GM18861 (cell line): ENCODE measurements around the gene RBM20.
A peak's percentile ranks its signal among the peaks of the same experiment; 100 is the strongest.

Source experiments
- ATAC-seq: cut with Tn5 transposase; IDR thresholded peaks from one replicate; pipeline ENCODE4 v1.9.1; 2021; ENCODE audit not compliant: unreplicated experiment

Gene RBM20

DNA sequence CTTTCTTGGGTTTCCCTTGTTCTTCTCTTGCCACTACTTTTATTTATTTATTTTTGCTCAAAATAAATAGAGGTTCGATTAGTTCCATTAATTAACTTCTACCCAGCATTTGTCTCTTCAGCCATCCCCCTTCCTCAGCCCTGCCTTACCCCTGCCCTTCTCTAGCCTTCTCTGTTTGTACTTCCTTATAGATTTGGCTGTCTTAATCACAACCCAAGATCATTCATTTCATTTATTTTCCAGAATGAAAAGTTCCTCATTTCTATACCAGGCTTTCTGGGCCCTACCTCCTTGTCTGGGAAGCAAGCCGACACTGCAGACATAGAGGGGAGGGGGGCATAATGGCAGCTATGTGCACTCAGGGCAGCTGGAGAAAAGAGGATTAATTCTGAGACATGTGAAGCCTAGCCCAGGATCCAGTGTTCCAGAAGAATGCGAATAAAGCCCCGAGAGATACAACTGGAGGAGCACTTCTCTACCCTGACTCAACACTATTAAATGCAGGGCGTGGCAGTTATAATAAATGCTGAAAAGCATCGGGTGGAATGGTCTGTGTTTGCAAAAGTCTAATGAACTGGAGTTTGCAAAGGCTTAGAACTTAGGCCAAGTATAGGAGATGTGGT, 221.2 kb downstream of the RBM20 start:
- no peak for ATAC-seq

DNA sequence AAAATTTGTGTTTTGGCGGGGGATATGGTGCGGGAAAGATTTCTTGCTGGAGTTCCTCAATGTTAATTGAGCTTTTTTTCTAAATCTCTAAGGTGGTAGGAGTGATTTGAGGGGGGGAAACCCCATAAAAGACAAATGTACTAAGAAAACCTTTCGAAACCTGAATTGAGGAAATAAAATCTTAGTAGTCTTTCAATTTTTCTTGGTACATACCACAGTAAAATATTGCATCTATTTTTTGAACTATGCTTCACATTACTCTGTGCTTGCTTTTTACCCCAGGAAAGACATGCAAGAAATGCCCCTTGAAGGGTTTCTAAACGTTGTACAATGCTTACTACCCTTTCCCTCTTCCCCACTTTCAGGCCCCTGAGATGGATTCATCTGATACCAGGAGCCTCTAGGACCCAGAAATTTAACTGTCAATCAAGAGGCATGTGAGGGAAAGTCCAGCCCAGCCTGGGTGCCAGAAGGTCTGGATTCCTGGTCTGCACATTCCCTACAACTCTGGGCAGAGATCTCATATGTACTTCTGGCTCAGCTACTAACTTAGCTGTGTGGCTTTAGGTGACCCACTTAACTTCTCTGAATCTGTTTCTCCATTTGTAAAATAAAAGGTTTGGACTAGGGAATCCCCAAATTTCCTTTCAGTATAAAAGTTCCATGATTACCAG, 221.8 kb downstream of the RBM20 start:
- peak; percentile 22 for ATAC-seq

DNA sequence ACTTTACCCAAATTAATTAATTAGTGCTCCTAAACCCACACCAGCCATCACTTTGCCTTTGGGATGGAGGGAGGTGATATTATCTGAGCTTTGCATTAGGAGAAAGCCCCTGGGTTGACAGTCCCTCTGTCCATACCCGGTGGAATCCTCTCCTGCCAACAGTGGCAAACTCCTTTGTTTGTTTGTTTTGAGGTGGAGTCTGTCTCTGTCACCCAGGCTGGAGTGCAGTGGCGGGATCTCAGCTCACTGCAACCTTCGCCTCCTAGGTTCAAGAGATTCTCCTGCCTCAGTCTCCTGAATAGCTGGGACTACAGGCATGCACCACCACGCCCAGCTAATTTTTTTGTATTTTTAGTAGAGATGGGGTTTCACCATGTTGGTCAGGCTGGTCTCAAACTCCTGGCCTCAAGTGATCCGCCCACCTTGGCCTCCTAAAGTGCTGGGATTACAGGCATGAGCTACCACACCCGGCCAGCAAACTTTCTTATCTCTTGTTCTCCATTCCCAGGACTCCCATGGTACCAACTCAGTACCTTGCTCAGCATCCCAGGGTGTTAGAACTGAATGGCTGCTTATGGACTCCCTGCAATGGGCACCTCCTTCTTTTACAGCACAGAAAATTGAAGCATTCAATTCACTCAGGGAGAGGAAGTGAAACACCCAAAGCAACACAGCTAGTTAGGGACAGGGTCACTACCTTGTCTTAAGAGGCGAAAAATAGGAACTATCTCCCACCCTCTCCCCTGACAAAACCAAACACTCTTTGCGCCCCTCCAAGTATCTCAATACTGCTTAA, 223.1 kb downstream of the RBM20 start:
- peak; percentile 28 for ATAC-seq

DNA sequence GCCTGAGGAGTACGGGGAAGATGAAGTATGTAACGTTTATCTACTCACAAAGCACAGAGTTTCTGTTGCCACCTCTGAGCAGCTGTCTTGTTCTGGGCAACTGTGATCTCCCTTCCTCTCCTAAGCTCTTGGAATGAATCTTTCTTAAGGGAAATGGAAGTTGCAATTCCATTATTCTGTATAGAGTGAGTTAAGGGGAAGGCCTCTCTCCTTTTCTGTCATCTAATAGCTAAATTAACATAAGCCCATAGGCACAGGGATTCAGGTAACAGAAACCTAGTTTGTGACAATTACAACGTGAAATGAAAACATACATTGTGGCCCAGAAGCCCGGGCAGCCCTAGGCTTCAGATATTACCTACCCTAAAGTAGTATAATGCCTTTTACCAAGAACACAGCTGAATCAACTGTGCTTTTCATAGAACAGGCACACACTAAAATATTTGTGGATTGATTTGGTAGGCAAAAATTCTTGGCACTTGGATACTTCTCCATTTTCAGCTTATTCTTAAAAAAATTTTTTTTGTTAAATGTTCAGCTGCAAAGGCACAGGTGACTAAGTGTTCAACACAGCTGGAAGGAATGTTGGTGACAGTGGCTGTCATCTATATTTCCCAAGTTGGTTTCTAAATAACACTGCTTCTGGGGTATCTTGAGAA, 223.8 kb downstream of the RBM20 start:
- ATAC-seq, result no peak

DNA sequence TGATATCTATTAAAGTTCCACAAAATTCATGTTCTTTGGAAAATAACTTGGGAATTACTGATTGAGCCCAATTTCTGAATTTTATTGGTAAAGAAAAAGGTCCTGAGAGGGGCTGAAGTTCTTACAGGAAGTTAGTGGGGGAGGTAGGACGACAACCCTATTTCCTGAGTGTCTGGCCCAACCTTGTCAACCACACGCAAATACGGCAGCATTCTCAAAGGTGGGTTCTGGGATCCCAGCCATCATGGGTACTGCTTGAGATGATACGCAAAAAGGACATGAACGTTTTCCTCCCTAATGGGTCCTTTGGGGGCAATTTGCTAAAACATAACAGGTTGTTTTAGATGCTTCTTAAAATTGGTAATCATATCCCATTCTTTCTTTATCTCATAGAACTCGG, 224.8 kb downstream of the RBM20 start:
- no peak for ATAC-seq

DNA sequence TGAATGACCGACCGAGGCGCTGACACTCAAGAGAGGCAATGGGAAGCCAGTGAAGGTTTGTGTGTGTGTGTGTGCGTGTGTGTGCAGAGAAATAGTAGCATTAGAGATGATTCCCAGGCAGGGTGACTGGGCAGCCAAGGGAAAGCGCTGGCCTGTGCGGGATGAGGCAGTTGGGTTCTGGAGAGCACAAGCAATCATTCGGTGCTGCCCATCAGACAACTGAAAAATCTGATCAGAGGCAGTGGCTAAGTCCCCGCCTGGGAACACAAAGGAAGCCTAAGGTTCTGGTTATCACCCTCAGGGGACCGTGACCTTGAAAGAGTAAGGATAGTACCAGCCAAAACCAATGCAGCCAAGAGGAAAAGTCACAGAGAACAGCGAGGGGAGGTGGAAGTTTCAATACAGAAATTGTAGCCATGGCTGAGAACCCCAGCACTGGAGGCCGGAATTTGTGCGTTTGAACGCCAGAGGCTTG, 226.7 kb downstream of the RBM20 start:
- no peak for ATAC-seq

DNA sequence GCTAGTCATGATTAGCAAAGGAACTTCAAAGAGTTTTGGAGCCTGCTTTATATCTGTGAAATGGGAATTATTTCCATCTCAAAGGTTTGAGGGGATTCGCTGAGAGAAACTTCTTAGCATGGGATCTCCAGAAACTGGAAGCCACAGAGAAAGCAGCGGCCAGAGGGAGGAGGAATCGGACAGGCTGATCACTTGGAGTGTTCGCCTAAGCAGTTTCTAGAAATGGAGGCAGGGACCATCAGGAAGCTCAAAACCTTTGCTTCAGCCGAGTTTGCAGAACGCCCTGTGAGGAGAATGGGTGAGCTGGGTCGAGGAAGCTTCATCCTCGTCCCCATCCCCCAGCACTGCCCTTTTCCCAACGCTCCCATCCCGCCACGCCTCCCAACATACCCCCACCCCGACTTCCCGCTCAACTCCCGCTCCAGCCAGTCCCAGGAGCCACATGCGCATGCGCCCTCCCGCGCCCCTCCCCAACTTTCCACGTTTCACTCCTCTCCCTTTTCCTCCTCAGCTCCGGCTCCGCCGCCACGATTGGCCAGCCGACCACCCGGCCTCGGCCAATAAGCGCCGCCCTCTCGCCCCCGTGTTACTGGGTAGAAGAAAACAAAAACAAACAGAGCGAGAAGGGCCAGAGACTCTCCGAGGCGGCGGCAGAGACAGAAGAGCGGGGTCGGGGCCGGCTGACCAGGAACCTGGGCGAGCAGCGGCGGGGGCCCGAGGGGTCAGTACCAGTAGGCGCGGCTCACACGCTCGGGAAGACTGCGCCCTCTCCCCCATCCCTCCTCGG, 227.4 kb downstream of the RBM20 start, which contains the start of gene PDCD4:
PDCD4 (plus strand) TSS at position 631 of the 787 bp plus-strand sequence. CDS start 4,100 bp downstream, outside the sequence.
- ATAC-seq, result peak; percentile 67

DNA sequence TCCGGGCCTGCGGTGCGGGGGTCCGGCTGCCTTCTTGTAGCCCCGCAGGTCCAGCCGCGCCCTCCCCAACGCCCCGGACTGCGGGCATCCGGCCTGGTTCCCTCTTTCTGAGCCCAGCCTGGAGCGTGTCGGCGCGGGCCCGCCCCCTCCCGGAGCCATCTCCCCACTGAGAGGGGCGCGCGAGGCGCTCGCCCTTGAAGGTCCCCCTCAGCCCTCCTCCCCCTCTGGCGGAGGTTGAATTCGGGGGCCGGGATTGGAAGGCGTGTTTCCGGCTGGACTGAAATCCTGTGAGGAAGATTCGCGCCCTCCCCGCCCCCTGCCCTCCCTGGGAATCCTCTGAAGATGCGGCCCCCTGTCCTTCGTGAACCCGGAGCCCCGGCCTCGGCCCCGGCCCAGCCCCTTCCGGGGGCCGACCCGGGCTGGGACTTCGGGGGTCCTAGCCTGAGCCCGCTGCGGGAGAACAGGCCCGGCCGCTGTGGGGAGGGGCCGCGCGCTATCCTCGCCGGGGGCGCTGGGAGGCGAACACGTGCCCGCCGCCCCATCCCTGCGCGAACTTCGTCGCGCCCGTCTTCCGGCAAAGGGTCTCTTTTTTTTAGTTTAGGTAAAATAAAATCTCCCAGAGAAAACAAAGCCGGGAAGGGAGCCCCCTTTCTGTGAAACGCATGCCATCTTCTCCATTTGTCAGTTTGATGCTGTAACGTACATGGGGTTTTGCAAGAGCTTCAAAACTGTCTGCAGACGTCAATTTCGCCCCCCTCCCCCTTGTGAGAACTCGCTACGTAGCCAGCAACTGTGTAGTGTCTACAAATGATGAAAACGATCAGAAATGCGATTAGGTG, 228.2 kb downstream of the RBM20 start:
- ATAC-seq, result no peak

DNA sequence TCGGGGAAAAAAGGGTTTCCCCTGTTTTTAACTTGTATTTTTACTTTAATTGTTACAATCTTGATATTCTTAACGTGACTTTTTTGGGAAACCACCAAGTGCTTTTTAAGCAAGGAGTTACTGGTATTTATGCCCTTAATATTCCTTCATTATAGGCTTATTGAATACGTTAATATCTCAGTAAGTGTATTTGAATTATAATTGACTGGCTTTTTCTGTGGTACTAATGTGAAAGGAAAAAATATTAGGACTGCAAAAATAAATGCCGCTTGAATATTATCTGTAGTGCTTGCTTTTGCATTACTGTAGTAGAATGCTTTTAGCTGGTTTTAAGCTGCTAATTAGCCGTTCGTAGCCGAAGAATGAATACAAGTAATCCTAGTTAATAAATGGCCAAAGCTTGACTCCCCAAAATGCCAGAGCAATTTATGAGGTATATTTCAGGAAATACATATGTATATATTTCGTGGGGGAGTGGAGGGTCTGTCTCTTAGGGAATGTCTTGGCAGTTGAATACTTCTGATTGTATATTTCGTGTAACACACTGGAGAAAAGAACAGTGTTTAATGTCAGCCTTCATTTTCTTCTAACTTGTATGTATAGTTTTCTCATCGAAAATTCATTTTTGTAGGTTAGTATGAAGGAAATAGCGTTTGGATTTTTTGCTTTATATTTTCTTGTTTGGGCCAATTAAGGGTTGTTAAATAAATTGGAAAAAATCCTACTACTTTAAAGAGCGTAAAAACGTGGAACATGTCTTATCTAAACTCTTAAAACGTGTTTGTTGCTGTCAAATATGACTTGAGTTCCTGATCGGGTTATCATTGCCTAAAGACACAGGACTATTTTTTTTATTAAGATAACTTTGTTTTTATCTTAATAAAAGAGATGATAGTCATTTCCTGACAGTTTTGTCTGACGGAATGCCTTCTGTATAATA, 229.1 kb downstream of the RBM20 start:
- ATAC-seq, result no peak

DNA sequence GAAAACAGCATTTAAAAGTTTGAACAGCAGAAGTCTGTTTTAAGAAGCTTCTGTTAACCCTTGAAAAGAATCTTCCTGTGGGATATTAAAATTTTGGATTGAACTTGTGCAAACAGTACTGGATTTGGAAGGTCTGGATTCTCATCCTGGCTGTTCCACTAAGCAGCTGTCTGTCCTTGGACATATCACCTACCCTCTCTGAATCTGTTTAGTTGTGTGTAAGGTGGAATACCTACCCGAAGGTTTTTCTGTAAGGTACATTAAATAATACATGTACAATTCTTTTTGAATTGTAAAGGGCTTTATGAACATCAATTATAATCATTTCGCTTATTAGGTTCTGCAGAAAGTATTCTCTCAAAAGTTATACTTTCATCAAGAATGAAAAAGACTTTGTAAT, 229.8 kb downstream of the RBM20 start:
- ATAC-seq, result no peak

DNA sequence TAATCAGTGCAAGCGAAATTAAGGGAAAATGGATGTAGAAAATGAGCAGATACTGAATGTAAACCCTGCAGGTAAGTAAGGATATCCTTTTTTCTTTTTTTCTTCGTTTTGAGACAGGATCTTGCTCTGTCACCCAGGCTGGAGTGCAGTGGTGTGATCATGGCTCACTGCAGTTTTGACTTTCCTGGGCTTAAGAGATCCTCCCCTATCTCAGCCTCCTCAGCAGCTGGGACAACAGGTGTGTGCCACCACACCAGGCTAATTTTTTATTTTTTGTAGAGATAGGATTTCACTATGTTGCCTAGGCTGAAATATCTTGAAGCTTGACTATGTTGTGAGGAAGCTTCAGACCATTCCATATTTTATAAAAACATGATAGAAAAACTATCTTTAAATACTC, 231.9 kb downstream of the RBM20 start:
- ATAC-seq, result no peak

DNA sequence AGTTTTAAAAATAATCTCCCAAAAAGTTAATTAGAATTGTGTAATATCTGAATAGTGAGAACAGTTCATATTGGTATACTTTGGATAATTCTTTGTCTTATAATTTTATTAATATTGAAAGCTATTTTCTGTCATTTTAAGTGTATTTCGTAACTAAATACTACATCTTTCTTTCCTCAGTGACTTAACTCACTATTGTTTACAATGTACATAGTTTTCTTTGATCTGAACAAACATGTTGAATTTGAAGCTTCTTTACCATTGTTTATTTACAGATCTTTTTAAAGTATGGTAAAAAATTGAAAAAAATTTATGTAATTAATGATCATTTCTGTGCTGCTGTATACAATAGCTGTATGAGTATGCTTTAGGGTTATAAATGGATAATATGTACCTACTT, 232.7 kb downstream of the RBM20 start:
- no peak for ATAC-seq

DNA sequence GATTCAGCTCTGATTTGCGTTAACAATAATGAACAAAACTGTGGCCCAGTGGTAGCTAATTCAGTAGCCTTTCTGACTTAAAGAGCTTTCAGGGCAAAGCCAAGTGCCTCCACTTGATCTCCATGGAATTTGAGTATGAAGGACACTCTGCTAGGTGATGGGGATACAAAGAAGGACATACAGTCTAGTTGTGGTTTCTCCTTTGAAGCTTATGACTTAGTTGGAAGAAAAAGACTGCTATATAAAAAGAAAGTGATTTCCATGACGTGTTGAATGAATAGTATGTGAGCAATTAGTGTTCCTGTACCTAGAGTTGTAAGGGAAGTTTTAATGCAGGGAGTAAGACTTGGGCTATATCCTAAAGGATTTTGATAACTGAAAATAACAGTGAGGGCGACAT, 235.9 kb downstream of the RBM20 start:
- no peak for ATAC-seq

DNA sequence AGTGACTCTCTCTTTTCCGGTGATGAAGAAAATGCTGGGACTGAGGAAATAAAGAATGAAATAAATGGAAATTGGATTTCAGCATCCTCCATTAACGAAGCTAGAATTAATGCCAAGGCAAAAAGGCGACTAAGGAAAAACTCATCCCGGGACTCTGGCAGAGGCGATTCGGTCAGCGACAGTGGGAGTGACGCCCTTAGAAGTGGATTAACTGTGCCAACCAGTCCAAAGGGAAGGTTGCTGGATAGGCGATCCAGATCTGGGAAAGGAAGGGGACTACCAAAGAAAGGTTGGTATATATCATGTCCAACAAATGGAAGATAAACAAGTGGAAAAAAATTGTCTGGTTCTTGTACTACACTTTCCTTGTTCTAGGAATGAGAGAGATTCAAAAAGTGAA, 237.1 kb downstream of the RBM20 start:
- no peak for ATAC-seq

DNA sequence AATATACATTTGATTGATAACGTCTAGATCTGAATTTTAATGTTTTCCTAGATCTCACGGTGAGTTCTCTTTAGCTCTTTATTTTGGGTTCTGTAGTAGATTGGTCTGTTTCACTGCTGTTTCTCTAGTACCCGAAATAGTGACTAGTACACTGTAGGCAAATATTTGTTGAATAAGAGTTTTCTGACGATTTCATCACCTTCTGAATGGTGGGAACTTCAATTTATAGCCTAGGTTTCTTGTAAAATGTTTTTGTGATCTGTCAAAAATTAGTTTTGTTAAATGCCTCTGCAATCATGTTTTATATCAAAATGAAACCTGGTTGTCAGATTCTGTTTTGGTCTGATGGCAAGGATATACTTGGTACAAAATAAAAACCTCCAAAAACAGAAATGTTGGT, 237.8 kb downstream of the RBM20 start:
- no peak for ATAC-seq

DNA sequence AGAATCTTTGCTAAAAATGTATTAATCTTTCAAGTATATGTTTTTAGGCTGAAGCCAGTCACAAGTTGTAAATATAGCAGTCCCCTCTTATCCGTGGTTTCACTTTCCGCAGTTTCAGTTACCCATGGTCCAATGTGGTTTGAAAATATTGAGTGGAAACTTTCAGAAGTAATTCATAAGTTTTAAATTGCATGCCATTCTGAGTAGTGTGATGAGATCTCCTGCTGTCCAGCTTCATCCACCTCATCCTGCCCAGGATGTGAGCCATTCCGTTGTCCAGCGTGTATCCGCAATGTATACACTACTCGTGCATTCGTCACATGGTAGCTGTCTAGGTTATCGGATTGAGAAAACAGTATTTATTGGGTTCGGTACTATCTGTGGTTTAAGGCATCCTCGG, 239.8 kb downstream of the RBM20 start:
- ATAC-seq, result no peak

DNA sequence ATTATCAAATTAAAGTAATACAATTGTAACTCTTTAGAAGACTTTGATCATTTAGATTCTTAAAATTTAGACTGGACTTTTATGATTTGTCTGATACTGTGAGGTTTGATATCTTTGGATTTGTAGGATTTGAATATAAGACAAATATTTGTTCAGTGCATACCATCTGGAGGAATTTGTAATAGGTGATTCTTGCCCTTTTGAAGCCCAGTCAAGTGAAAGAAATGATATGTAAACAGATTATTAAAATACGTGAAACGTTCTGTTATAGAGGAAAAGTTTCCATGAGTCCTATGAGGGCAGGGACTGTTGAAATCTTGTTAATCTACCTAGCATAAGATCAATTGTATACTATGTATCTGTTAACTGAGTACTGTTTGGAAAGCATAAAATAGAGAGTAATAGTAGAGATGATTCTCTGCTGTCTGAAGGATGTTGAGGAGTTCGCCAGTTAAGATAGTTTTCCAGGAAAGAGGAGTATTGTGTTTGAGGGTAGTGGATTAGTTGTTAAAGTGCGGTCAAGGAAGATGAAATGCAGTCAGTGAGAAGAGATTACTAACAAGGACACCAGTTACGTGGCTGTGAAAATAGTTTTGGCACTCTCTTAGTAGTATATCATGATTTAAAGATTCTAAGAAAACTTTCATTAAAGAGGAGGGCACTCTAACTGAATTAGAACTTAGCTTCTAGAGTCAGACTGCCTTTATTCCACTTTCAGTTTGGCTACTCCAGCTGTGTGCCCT, 242.0 kb downstream of the RBM20 start:
- no peak for ATAC-seq

DNA sequence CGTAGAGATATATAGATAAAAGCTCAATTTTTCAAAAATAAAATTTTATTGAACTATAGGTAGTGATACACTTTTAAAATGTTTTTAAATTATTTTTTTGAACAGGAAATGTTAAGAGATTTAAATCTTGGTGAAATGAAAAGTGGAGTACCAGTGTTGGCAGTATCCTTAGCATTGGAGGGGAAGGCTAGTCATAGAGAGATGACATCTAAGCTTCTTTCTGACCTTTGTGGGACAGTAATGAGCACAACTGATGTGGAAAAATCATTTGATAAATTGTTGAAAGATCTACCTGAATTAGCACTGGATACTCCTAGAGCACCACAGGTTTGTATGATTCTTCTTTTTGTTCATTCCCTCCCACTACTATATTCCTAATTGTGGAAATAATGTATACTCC, 243.4 kb downstream of the RBM20 start:
- no peak for ATAC-seq
